DND-41 (cell line): ENCODE results near the gene ATP2B3.

Source experiments
- EZH2 ChIP-seq: IDR thresholded peaks from 3 replicates; pipeline ENCODE4 v1.6.1; 2012; ENCODE audit warnings: borderline replicate concordance, low read depth, mild to moderate bottlenecking, moderate library complexity, low read length, inconsistent platforms; ENCODE audit not compliant: severe bottlenecking
- TF ChIP-seq, protein P1 (sequence below): IDR thresholded peaks from 2 replicates; pipeline ENCODE4 v1.5.1; 2012; ENCODE audit warnings: borderline replicate concordance, low read length, moderate library complexity, mild to moderate bottlenecking; ENCODE audit not compliant: poor library complexity, severe bottlenecking; ENCODE audit errors: extremely low read depth

GRCh38 chrX:153600032-153600373, 82.6 kb downstream of the ATP2B3 start:
- TF ChIP-seq, protein P1, sequence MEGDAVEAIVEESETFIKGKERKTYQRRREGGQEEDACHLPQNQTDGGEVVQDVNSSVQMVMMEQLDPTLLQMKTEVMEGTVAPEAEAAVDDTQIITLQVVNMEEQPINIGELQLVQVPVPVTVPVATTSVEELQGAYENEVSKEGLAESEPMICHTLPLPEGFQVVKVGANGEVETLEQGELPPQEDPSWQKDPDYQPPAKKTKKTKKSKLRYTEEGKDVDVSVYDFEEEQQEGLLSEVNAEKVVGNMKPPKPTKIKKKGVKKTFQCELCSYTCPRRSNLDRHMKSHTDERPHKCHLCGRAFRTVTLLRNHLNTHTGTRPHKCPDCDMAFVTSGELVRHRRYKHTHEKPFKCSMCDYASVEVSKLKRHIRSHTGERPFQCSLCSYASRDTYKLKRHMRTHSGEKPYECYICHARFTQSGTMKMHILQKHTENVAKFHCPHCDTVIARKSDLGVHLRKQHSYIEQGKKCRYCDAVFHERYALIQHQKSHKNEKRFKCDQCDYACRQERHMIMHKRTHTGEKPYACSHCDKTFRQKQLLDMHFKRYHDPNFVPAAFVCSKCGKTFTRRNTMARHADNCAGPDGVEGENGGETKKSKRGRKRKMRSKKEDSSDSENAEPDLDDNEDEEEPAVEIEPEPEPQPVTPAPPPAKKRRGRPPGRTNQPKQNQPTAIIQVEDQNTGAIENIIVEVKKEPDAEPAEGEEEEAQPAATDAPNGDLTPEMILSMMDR: no peak
- TF ChIP-seq EZH2: no peak
